OCI-LY7 (cell line): ENCODE measurements around the gene TP53AIP1.

Experiments used
- CTCF ChIP-seq: fragments of 200-600 bp; sonication (generic); conservative IDR thresholded peaks from 2 replicates; pipeline ENCODE4 v1.5.1; 2014; ENCODE audit warnings: mild to moderate bottlenecking, antibody characterized with exemption, low read length, moderate library complexity, mixed read lengths
- EZH2phosphoT487 ChIP-seq: fragments of 200-600 bp; sonication (generic); IDR thresholded peaks from 2 replicates; pipeline ENCODE4 v1.6.1; 2018; ENCODE audit warnings: low read depth, borderline replicate concordance, mild to moderate bottlenecking, mixed run types, antibody characterized with exemption, low read length, moderate library complexity, mixed read lengths

- no peak for TF ChIP-seq CTCF
- TF ChIP-seq EZH2phosphoT487 = no peak
Observed at GRCh38 chr11:128928400-128928799, 14.3 kb downstream of the TP53AIP1 start.
